DMS153 treated with DMSO at 0.1 percent for 48 hours (cell line): ENCODE data around the gene CASK.

ENCODE experiments used
- DNase-seq: peaks from one replicate; lab custom pipeline; 2025; ENCODE audit not compliant: unreplicated experiment; lab: John Stamatoyannopoulos, UW

Gene CASK

GRCh38 chrX:41475591-41476241, 447.6 kb downstream of the CASK start:
- no peak for DNase-seq

GRCh38 chrX:41475191-41475590, 448.2 kb downstream of the CASK start:
- DNase-seq = no peak

- DNase-seq = no peak
These were observed 448.6 kb downstream of the CASK start for GRCh38 chrX:41474726-41475100.

GRCh38 chrX:41473936-41474725, 449.2 kb downstream of the CASK start:
- no peak for DNase-seq

GRCh38 chrX:41472231-41472815, 451.0 kb downstream of the CASK start:
- DNase-seq = no peak

GRCh38 chrX:41471786-41472185, 451.6 kb downstream of the CASK start:
- DNase-seq = no peak

GRCh38 chrX:41470706-41471105, 452.6 kb downstream of the CASK start:
- no peak for DNase-seq

GRCh38 chrX:41468647-41469323, 454.6 kb downstream of the CASK start:
- no peak for DNase-seq
